MCF 10A (cell line): Measurements from ENCODE around the gene ASPHD2. TPM values are rescaled to one million over a fixed set of nuclear protein-coding genes. Genes with fewer than 3 reads are reported as not detected.
A peak's percentile ranks its signal among the peaks of the same experiment; 100 is the strongest.

ENCODE experiments used
- BruUV-seq: library from RNA; stranded (reverse); fragments of 400-500 nt; replicated peaks from 2 replicates; lab custom pipeline; 2021; lab: Mats Ljungman, UMichigan
- CTCF ChIA-PET: fragments of 300-600 bp; sonication (Branson Sonifier 250); formaldehyde crosslinking; extraction: SDS; loops from one replicate; lab custom pipeline; 2021; ENCODE audit warnings: antibody characterized with exemption, inconsistent platforms; lab: Yijun Ruan, JAX
- POLR2A ChIA-PET: fragments of 300-600, 350-650 bp; sonication (Branson Sonifier 250); formaldehyde crosslinking; extraction: SDS; loops from one replicate; lab custom pipeline; 2020; ENCODE audit warnings: antibody characterized with exemption, inconsistent platforms; lab: Yijun Ruan, JAX
- DNase-seq: peaks from one replicate; pipeline ENCODE4 v3.0.0-alpha.2; 2018; ENCODE audit not compliant: unreplicated experiment
- H3K27ac Mint-ChIP-seq: one replicate; pipeline ENCODE4 v1.8.0; 2022; ENCODE audit warnings: mild to moderate bottlenecking, low read depth, mixed read lengths; ENCODE audit not compliant: unreplicated experiment
- H3K27me3 Mint-ChIP-seq: one replicate; pipeline ENCODE4 v1.8.0; 2022; ENCODE audit warnings: mixed read lengths; ENCODE audit not compliant: insufficient read depth, unreplicated experiment
- H3K36me3 Mint-ChIP-seq: one replicate; pipeline ENCODE4 v1.8.0; 2022; ENCODE audit warnings: mild to moderate bottlenecking, moderate library complexity, mixed read lengths; ENCODE audit not compliant: insufficient read depth, unreplicated experiment
- H3K4me1 Mint-ChIP-seq: one replicate; pipeline ENCODE4 v1.8.0; 2022; ENCODE audit warnings: mixed read lengths; ENCODE audit not compliant: insufficient read depth, unreplicated experiment
- H3K4me3 Mint-ChIP-seq: one replicate; pipeline ENCODE4 v1.8.0; 2022; ENCODE audit warnings: mild to moderate bottlenecking, moderate library complexity, mixed read lengths; ENCODE audit not compliant: unreplicated experiment
- H3K9me3 Mint-ChIP-seq: one replicate; pipeline ENCODE4 v1.8.0; 2022; ENCODE audit warnings: mixed read lengths; ENCODE audit not compliant: unreplicated experiment
- intact Hi-C: fragments of 100-400 bp; cut with micrococcal nuclease; formaldehyde crosslinking; loops from 2 replicates; pipeline ENCODE4 v1.14.1; 2022
- total RNA-seq: library from RNA; stranded (reverse); gene quantifications from 2 replicates; pipeline ENCODE4 v1.2.3, GENCODE V29; 2022
- TF ChIP-seq, protein P1 (sequence below): fragments of 200-600 bp; IDR thresholded peaks from one replicate; pipeline ENCODE4 v1.8.0; 2022; ENCODE audit warnings: antibody characterized with exemption, mild to moderate bottlenecking; ENCODE audit not compliant: unreplicated experiment

The ASPHD2 gene
- total RNA-seq, 1 experiment from 2014 or later, result 4.8 TPM

GRCh38 chr22:26479792-26480610 is 50.9 kb downstream of the ASPHD2 start:
- BruUV-seq, result no TSS peak

GRCh38 chr22:26480611-26480932 is 51.5 kb downstream of the ASPHD2 start:
- Mint-ChIP-seq H3K27ac (no peak overlapping the region), H3K9me3 (no peaks in the 10 kb centered on the region), H3K36me3 (peaks cover 33% of the 10 kb centered on the region), H3K27me3 (no peaks in the 10 kb centered on the region), H3K4me1 (peaks cover 61% of the 10 kb centered on the region), H3K4me3 (no peak overlapping the region)
- TF ChIP-seq, protein P1, sequence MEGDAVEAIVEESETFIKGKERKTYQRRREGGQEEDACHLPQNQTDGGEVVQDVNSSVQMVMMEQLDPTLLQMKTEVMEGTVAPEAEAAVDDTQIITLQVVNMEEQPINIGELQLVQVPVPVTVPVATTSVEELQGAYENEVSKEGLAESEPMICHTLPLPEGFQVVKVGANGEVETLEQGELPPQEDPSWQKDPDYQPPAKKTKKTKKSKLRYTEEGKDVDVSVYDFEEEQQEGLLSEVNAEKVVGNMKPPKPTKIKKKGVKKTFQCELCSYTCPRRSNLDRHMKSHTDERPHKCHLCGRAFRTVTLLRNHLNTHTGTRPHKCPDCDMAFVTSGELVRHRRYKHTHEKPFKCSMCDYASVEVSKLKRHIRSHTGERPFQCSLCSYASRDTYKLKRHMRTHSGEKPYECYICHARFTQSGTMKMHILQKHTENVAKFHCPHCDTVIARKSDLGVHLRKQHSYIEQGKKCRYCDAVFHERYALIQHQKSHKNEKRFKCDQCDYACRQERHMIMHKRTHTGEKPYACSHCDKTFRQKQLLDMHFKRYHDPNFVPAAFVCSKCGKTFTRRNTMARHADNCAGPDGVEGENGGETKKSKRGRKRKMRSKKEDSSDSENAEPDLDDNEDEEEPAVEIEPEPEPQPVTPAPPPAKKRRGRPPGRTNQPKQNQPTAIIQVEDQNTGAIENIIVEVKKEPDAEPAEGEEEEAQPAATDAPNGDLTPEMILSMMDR, result no peak
- no TSS peak for BruUV-seq
- ChIA-PET POLR2A (interaction anchor here (0.7 to 6.1 kb wide), 3 partner anchors 8 to 32 kb away, joined by 3 to 62 read pairs (median 3); partner anchors contain the start of gene TFIP11), CTCF (interaction anchor here (0.7 to 1.2 kb wide), 3 partner anchors 11 to 56 kb away, joined by 3 to 4 read pairs (median 4); no protein-coding TSS in a partner anchor)
- DNase-seq, result no peak
- intact Hi-C loops, result no loop called here

More at GRCh38 chr22:26479792-26480610, 50.9 kb downstream of the ASPHD2 start:
- Mint-ChIP-seq H3K4me1 (peaks cover 55% of the 10 kb centered on the region), H3K4me3 (no peak overlapping the region), H3K27ac (no peak overlapping the region), H3K36me3 (peaks cover 39% of the 10 kb centered on the region), H3K9me3 (no peaks in the 10 kb centered on the region), H3K27me3 (no peaks in the 10 kb centered on the region)
- TF ChIP-seq, protein P1, result no peak
- ChIA-PET POLR2A (interaction anchor here (0.6 to 1.1 kb wide), 4 partner anchors 21 to 180 kb away, joined by 3 to 4 read pairs (median 3); partner anchors contain the start of gene TFIP11), CTCF (interaction anchor here (0.6 to 3.1 kb wide), 5 partner anchors 16 to 128 kb away, joined by 3 to 15 read pairs (median 4); no protein-coding TSS in a partner anchor)
- no peak for DNase-seq
- intact Hi-C loops, result no loop called here

DNA sequence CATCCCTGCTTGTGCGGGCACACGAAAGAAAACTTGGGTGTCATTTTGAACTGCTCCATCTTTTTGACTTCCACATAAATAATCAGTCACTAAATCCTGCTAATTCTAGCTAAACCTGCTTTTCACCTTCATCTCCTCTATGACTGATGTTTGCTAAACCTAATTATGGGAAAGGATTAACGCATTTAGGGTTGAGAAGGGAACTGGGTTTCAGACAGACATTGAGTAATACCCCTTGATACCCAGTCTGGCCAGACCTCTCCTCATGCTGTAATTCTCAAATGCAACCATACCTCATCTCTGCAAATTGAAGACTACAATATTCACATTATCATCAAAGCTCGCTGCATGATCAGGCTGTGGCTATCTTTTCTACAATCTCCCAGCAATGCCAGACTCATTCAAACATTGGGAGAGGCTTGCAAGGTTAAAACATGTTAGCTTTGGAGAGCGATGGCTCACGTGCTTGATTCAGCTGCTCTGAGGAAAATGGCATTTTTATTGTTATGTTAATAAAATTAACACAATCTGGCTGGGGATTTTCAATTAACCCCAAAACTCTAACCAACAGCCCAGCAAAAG is 52.1 kb downstream of the ASPHD2 start:
- Mint-ChIP-seq H3K27me3 (no peaks in the 10 kb centered on the region), H3K4me3 (no peak overlapping the region), H3K27ac (no peak overlapping the region), H3K36me3 (peaks cover 27% of the 10 kb centered on the region), H3K9me3 (no peaks in the 10 kb centered on the region), H3K4me1 (peaks cover 67% of the 10 kb centered on the region)
- BruUV-seq, result no TSS peak
- ChIA-PET CTCF (interaction anchor here (1.0 to 1.9 kb wide), 6 partner anchors 8 to 117 kb away, joined by 3 to 12 read pairs (median 6); no protein-coding TSS in a partner anchor), POLR2A (interaction anchor here (1.4 to 6.1 kb wide), 5 partner anchors 9 to 184 kb away, joined by 7 to 62 read pairs (median 58); partner anchors contain the start of gene TFIP11)
- DNase-seq, result no peak
- intact Hi-C loops, result no loop called here
- TF ChIP-seq, protein P1, result no peak

DNA sequence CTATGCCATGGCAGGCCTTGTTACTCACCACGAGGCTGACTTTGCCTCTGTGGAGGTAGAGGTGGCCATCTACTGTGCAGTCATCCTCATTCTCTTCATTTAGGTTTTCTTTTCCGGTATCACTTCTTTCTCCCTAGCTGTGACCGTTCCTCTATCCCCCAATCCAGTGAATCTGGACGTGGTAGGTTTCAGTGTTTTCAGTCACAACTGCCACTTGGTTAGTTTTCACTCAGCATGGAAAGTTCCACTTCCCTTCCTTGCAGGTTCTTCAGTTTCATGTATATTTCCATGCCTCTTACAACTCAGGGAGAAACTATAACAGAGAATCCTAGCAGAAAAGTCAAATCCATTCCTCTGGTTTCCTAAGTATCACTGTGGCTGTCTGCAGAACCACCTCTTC is 52.6 kb downstream of the ASPHD2 start:
- BruUV-seq, result no TSS peak
- POLR2A ChIA-PET, result interaction anchor here (0.9 to 6.1 kb wide), 8 partner anchors 9 to 184 kb away, joined by 3 to 62 read pairs (median 7); partner anchors contain the start of gene TFIP11
- Mint-ChIP-seq H3K4me1 (peaks cover 67% of the 10 kb centered on the region), H3K9me3 (no peaks in the 10 kb centered on the region), H3K27ac (no peak overlapping the region), H3K4me3 (peak overlapping the region; percentile 95), H3K27me3 (no peaks in the 10 kb centered on the region), H3K36me3 (peaks cover 22% of the 10 kb centered on the region)
- DNase-seq, result no peak
- CTCF ChIA-PET, result interaction anchor here (1.0 to 1.9 kb wide), 6 partner anchors 8 to 117 kb away, joined by 3 to 12 read pairs (median 6); no protein-coding TSS in a partner anchor
- intact Hi-C loops, result no loop called here
- TF ChIP-seq, protein P1, result no peak
